ENCODE measurements around the gene PPFIBP2.

PPFIBP2 gene

DNA sequence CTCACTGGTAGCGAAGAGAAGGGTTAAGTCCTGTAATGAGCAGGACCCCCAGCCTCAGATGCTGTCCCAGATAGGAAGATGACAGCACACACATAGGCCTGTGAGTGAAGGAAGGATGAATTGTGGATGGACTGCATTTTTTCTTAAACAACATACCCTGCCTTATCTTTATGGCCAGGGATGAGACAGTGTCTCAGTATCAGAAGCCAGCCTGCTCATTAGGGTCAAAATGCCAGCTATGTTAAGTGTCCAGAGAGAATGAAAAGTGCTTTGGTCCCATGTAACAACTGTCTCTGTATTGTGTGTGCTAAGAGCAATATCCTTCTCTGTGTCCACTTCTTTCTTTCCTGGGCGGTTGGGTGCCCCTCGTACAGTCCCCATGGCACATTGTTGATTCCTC lies 30.2 kb downstream of the PPFIBP2 start (continued):
- TF ChIP-seq, protein P1, sequence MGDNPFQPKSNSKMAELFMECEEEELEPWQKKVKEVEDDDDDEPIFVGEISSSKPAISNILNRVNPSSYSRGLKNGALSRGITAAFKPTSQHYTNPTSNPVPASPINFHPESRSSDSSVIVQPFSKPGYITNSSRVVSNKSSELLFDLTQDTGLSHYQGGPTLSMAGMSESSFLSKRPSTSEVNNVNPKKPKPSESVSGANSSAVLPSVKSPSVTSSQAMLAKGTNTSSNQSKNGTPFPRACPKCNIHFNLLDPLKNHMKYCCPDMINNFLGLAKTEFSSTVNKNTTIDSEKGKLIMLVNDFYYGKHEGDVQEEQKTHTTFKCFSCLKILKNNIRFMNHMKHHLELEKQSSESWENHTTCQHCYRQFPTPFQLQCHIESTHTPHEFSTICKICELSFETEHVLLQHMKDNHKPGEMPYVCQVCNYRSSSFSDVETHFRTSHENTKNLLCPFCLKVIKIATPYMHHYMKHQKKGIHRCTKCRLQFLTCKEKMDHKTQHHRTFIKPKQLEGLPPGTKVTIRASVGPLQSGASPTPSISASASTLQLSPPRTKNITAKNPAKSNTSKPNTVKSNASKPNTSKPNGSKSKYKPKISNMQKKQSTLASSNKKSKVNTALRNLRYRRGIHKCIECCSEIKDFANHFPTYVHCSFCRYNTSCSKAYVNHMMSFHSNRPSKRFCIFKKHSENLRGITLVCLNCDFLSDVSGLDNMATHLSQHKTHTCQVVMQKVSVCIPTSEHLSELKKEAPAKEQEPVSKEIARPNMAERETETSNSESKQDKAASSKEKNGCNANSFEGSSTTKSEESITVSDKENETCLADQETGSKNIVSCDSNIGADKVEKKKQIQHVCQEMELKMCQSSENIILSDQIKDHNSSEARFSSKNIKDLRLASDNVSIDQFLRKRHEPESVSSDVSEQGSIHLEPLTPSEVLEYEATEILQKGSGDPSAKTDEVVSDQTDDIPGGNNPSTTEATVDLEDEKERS (tag by site-specific recombination; IDR thresholded peaks at IDR 0.05) = no peak

GRCh38 chr11:7545611-7546010 lies 31.8 kb downstream of the PPFIBP2 start:
- H3K27ac ChIP-seq (ENCODE audit: extremely low read depth, low read depth, low read length) = no peak overlapping the region
- POLR2A ChIA-PET = no interaction called here
- no peaks in the 10 kb centered on the region for H3K4me1 ChIP-seq (ENCODE audit: control insufficient read depth, insufficient read depth, low read length)
- TF ChIP-seq ZNF324 (tag by site-specific recombination; IDR thresholded peaks at IDR 0.05) (no peak), ZNF221 (tag by site-specific recombination; IDR thresholded peaks at IDR 0.05; ENCODE audit: borderline replicate concordance) (no peak), ZBTB10 (tag by site-specific recombination; IDR thresholded peaks at IDR 0.05) (no peak), ZNF302 (tag by site-specific recombination; IDR thresholded peaks at IDR 0.05; ENCODE audit: low read depth) (no peak), ZNF549 (tag by site-specific recombination; IDR thresholded peaks at IDR 0.05) (no peak), HOXD13 (CRISPR knock-in tag; IDR thresholded peaks at IDR 0.05; ENCODE audit: borderline replicate concordance) (no peak), ZNF768 (tag by site-specific recombination; IDR thresholded peaks at IDR 0.05) (no peak)
- TF ChIP-seq, protein P2, sequence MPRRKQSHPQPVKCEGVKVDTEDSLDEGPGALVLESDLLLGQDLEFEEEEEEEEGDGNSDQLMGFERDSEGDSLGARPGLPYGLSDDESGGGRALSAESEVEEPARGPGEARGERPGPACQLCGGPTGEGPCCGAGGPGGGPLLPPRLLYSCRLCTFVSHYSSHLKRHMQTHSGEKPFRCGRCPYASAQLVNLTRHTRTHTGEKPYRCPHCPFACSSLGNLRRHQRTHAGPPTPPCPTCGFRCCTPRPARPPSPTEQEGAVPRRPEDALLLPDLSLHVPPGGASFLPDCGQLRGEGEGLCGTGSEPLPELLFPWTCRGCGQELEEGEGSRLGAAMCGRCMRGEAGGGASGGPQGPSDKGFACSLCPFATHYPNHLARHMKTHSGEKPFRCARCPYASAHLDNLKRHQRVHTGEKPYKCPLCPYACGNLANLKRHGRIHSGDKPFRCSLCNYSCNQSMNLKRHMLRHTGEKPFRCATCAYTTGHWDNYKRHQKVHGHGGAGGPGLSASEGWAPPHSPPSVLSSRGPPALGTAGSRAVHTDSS (tag by site-specific recombination; IDR thresholded peaks at IDR 0.05) = no peak
- CTCF ChIA-PET = interaction anchor here (0.7 to 0.9 kb wide), 4 partner anchors 9 to 81 kb away, joined by 3 to 4 read pairs (median 3); no protein-coding TSS in a partner anchor
- no peaks in the 10 kb centered on the region for H3K36me3 ChIP-seq (ENCODE audit: control insufficient read depth in 2 of 2, insufficient read depth in 1 of 2, low read length in 2 of 2)
- no peaks in the 10 kb centered on the region for H3K9me3 ChIP-seq (ENCODE audit: control insufficient read depth, insufficient read depth, low read depth, low read length)
- no peak overlapping the region for H3K4me3 ChIP-seq (ENCODE audit: low read depth, low read length)

- H3K27ac ChIP-seq (ENCODE audit: extremely low read depth, low read depth, low read length) = no peak overlapping the region
- ChIA-PET CTCF (interaction anchor here (0.8 to 0.9 kb wide), 2 partner anchors 13 to 25 kb away, joined by 3 read pairs; no protein-coding TSS in a partner anchor), POLR2A (no interaction called here)
- no peaks in the 10 kb centered on the region for H3K4me1 ChIP-seq (ENCODE audit: control insufficient read depth, insufficient read depth, low read length)
- H3K36me3 ChIP-seq (ENCODE audit: control insufficient read depth in 2 of 2, insufficient read depth in 1 of 2, low read length in 2 of 2) = no peaks in the 10 kb centered on the region
- no peaks in the 10 kb centered on the region for H3K9me3 ChIP-seq (ENCODE audit: control insufficient read depth, insufficient read depth, low read depth, low read length)
- H3K4me3 ChIP-seq (ENCODE audit: low read depth, low read length) = no peak overlapping the region
- TF ChIP-seq ZNF112 (tag by site-specific recombination; IDR thresholded peaks at IDR 0.05) (no peak), TCF7L2 (IDR thresholded peaks at IDR 0.05; ENCODE audit: borderline replicate concordance, low read depth, low read length) (no peak), ZFP3 (tag by site-specific recombination; IDR thresholded peaks at IDR 0.05; ENCODE audit: low read depth) (no peak), ZBTB17 (tag by site-specific recombination; IDR thresholded peaks at IDR 0.05) (no peak), INSM2 (tag by site-specific recombination; IDR thresholded peaks at IDR 0.05) (no peak), ZNF596 (tag by site-specific recombination; IDR thresholded peaks at IDR 0.05) (no peak), HOXA7 (CRISPR knock-in tag; IDR thresholded peaks at IDR 0.05; ENCODE audit: borderline replicate concordance) (no peak), ZNF202 (tag by site-specific recombination; IDR thresholded peaks at IDR 0.05; ENCODE audit: borderline replicate concordance) (no peak), ZNF514 (tag by site-specific recombination; IDR thresholded peaks at IDR 0.05) (no peak), ZNF792 (tag by site-specific recombination; IDR thresholded peaks at IDR 0.05) (no peak), ZNF239 (tag by site-specific recombination; IDR thresholded peaks at IDR 0.05) (no peak)
- TF ChIP-seq, protein P3, sequence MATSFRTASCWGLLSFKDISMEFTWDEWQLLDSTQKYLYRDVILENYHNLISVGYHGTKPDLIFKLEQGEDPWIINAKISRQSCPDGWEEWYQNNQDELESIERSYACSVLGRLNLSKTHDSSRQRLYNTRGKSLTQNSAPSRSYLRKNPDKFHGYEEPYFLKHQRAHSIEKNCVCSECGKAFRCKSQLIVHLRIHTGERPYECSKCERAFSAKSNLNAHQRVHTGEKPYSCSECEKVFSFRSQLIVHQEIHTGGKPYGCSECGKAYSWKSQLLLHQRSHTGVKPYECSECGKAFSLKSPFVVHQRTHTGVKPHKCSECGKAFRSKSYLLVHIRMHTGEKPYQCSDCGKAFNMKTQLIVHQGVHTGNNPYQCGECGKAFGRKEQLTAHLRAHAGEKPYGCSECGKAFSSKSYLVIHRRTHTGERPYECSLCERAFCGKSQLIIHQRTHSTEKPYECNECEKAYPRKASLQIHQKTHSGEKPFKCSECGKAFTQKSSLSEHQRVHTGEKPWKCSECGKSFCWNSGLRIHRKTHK (tag by site-specific recombination; IDR thresholded peaks at IDR 0.05) = no peak
- TF ChIP-seq, protein P4, sequence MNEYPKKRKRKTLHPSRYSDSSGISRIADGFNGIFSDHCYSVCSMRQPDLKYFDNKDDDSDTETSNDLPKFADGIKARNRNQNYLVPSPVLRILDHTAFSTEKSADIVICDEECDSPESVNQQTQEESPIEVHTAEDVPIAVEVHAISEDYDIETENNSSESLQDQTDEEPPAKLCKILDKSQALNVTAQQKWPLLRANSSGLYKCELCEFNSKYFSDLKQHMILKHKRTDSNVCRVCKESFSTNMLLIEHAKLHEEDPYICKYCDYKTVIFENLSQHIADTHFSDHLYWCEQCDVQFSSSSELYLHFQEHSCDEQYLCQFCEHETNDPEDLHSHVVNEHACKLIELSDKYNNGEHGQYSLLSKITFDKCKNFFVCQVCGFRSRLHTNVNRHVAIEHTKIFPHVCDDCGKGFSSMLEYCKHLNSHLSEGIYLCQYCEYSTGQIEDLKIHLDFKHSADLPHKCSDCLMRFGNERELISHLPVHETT (tag by site-specific recombination; IDR thresholded peaks at IDR 0.05) = no peak
Observed at GRCh38 chr11:7546324-7546791, 32.6 kb downstream of the PPFIBP2 start.

All from HEK293 (cell line).